ENCODE data around the gene SYNPO2. TPM values are rescaled to one million over a fixed set of nuclear protein-coding genes. Genes with fewer than 3 reads are reported as not detected.

Gene SYNPO2
- total and polyA plus RNA-seq, 2 of the 8 experiments (the other 6 are each of a cell fraction or from before 2014, with no cell fraction given): 0.50 to 4.2 TPM

DNA sequence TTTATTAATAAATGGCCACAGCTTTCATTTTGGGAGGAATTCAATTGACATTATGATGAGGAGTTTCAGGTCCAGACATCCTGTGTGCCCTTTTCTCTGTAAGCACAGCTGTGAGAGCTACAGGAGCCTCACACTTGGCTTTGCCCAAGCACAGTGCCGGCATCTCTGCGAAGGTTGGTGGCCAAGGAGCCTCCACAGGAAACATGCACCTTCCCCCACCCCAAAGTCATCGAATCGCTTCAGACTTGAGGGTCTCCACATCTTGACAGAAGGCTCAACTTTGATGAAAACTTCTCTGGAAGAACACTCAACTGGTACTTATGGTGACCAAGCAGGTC is 100.0 kb downstream of the SYNPO2 start:
- no peak for TF ChIP-seq ATF3 (IDR thresholded peaks at IDR 0.05; ENCODE audit: insufficient read depth, low read depth, low read length)
- no peak for TF ChIP-seq NANOG (IDR thresholded peaks at IDR 0.05; ENCODE audit: insufficient read depth, low read depth, low read length, poor library complexity, severe bottlenecking)
- TF ChIP-seq RXRA (IDR thresholded peaks at IDR 0.05; ENCODE audit: insufficient read depth, low read depth, low read length): no peak
- Histone ChIP-seq H3K4ac (replicated peaks; ENCODE audit: insufficient read length, low read depth, low read length) (no peak overlapping the region), H3K4me2 (ENCODE audit: insufficient read depth in 1 of 2, low read depth in 2 of 2, low read length in 2 of 2) (no peak overlapping the region), H2BK12ac (ENCODE audit: low read depth, low read length) (no peak overlapping the region), H3K4me3 (ENCODE audit: extremely low read depth in 1 of 4, insufficient read depth in 2 of 4, low read depth in 3 of 4, low read length in 4 of 4) (no peak overlapping the region), H2BK5ac (ENCODE audit: low read depth, low read length) (no peak overlapping the region), H3K4me1 (replicated peaks in 1 of 4; ENCODE audit: control insufficient read depth in 3 of 4, insufficient read depth in 4 of 4, low read length in 3 of 4) (peaks cover 0 to 5% (median 0%) of the 10 kb centered on the region in 4 experiments; a peak in 1 of 7 replicates), H3K18ac (ENCODE audit: extremely low read depth, low read length) (no peak overlapping the region), H4K5ac (ENCODE audit: insufficient read length, low read depth, low read length) (no peak overlapping the region), H3K56ac (replicated peaks; ENCODE audit: insufficient read length, low read depth, low read length) (no peak overlapping the region), H4K20me1 (replicated peaks in 1 of 2; ENCODE audit: control insufficient read depth in 1 of 2, insufficient read depth in 2 of 2, low read length in 2 of 2) (no peaks in the 10 kb centered on the region), H3K14ac (ENCODE audit: insufficient read length) (no peak overlapping the region), H3K36me3 (ENCODE audit: control insufficient read depth in 2 of 4, insufficient read depth in 4 of 4, low read length in 3 of 4) (no peaks in the 10 kb centered on the region), H3K9ac (replicated peaks in 1 of 4; ENCODE audit: extremely low read depth in 1 of 4, low read depth in 3 of 4, low read length in 3 of 4) (no peak overlapping the region), H4K8ac (ENCODE audit: extremely low read depth, insufficient read depth, low read length) (no peak overlapping the region), H3K23me2 (ENCODE audit: low read depth, low read length) (no peaks in the 10 kb centered on the region), H3K79me1 (ENCODE audit: low read depth, low read length) (no peaks in the 10 kb centered on the region), H2AFZ (ENCODE audit: low read length) (no peak overlapping the region), H3K27ac (ENCODE audit: low read depth, low read length) (no peak overlapping the region), H2BK15ac (ENCODE audit: low read length) (no peak overlapping the region), H2BK20ac (ENCODE audit: low read length) (no peak overlapping the region), H2BK120ac (replicated peaks; ENCODE audit: low read depth, low read length) (no peak overlapping the region), H3K9me3 (ENCODE audit: insufficient read depth in 2 of 2, low read depth in 1 of 2, low read length in 1 of 2) (no peaks in the 10 kb centered on the region), H3K79me2 (ENCODE audit: control insufficient read depth in 1 of 2, insufficient read depth in 2 of 2, low read length in 2 of 2) (no peaks in the 10 kb centered on the region), H2AK5ac (ENCODE audit: low read depth, low read length) (no peak overlapping the region), H3K27me3 (replicated peaks in 1 of 4; ENCODE audit: control insufficient read depth in 3 of 4, extremely low read depth in 1 of 4, insufficient read depth in 3 of 4, low read length in 3 of 4) (no peaks in the 10 kb centered on the region), H3K23ac (ENCODE audit: insufficient read length) (no peak overlapping the region), H4K91ac (replicated peaks; ENCODE audit: insufficient read length, low read length) (no peak overlapping the region)
- no peak for DNase-seq (ENCODE audit: low read depth in 1 of 2, low spot score in 2 of 2)
- FAIRE-seq: no peak
- 88% methylated on average over 4 of the region's 4 CpGs; no CpG with 5 or more reads in 1 of the 2 experiments for WGBS, 2 experiments (ENCODE audit: extremely low coverage in 1 of 2, insufficient coverage in 1 of 2, insufficient read length in 1 of 2, insufficient replicate concordance in 2 of 2, low coverage in 1 of 2, low lambda C conversion rate in 2 of 2, missing lambda C conversion rate in 1 of 2)
- ChIA-PET CTCF (ENCODE audit: partially characterized antibody) (interaction anchor here (0.6 to 2.5 kb wide), 5 partner anchors 10 to 185 kb away, joined by 3 to 8 read pairs (median 4); no protein-coding TSS in a partner anchor), POLR2A (ENCODE audit: partially characterized antibody) (interaction anchor here (1.2 kb wide), 1 partner anchor 312 kb away, joined by 4 read pairs; a partner anchor contains a TSS)

Data from H1 (cell line).